ENCODE results near the gene TENM4.
"Not testable (repeated sequence)": the region's sequence is repeated elsewhere in the genome, so short reads cannot be mapped to it uniquely, and the experiment has no call there.

Gene TENM4

GRCh38 chr11:78922859-78923625, 517.8 kb downstream of the TENM4 start:
- DNase-seq: no peak

- DNase-seq: no peak
Observed at GRCh38 chr11:78921509-78921908, 519.3 kb downstream of the TENM4 start.

GRCh38 chr11:78920329-78920728, 520.5 kb downstream of the TENM4 start:
- no peak for DNase-seq

GRCh38 chr11:78916759-78917158, 524.1 kb downstream of the TENM4 start:
- DNase-seq: no peak

- DNase-seq: no peak
Observed at GRCh38 chr11:78914503-78914902, 526.3 kb downstream of the TENM4 start.

GRCh38 chr11:78912778-78913177, 528.1 kb downstream of the TENM4 start:
- DNase-seq: no peak

GRCh38 chr11:78910322-78910721, 530.5 kb downstream of the TENM4 start:
- DNase-seq: no peak

- DNase-seq: no peak
Observed at GRCh38 chr11:78909386-78909785, 531.4 kb downstream of the TENM4 start.

GRCh38 chr11:78907636-78908035, 533.2 kb downstream of the TENM4 start:
- DNase-seq: no peak

- no peak for DNase-seq
Observed at GRCh38 chr11:78906566-78906965, 534.3 kb downstream of the TENM4 start.

- no peak for DNase-seq
Observed at GRCh38 chr11:78905756-78906155, 535.1 kb downstream of the TENM4 start.

GRCh38 chr11:78902771-78903507, 537.9 kb downstream of the TENM4 start:
- DNase-seq: no peak

GRCh38 chr11:78901831-78902230, 539.0 kb downstream of the TENM4 start:
- no peak for DNase-seq

- DNase-seq: no peak
Observed at GRCh38 chr11:78898266-78898775, 542.5 kb downstream of the TENM4 start.

GRCh38 chr11:78893996-78894395, 546.8 kb downstream of the TENM4 start:
- no peak for DNase-seq

GRCh38 chr11:78889698-78890097, 551.1 kb downstream of the TENM4 start:
- no peak for DNase-seq

GRCh38 chr11:78886616-78887015, 554.2 kb downstream of the TENM4 start:
- no peak for DNase-seq

- DNase-seq: no peak
Observed at GRCh38 chr11:78884761-78885160, 556.1 kb downstream of the TENM4 start.

GRCh38 chr11:78883506-78883905, 557.3 kb downstream of the TENM4 start:
- no peak for DNase-seq

- not testable (repeated sequence) for DNase-seq
Observed at GRCh38 chr11:78879094-78879980, 561.5 kb downstream of the TENM4 start.

GRCh38 chr11:78878631-78879030, 562.2 kb downstream of the TENM4 start:
- DNase-seq: no peak

- no peak for DNase-seq
Observed at GRCh38 chr11:78876676-78877075, 564.2 kb downstream of the TENM4 start.

GRCh38 chr11:78870655-78871054, 570.2 kb downstream of the TENM4 start:
- DNase-seq: no peak

All from stimulated activated CD4-positive, alpha-beta T cell treated with anti-CD3 and anti-CD28 coated beads, Interleukin-4, amount 100 ng/mL, for 1 hour (primary cell).